Measurements from ENCODE around the gene PNKP. TPM values are rescaled to one million over a fixed set of nuclear protein-coding genes. Genes with fewer than 3 reads are reported as not detected.

The PNKP gene
- total and polyA plus RNA-seq, 7 donors: 16.7 to 31.9 (median 21.7) TPM

DNA sequence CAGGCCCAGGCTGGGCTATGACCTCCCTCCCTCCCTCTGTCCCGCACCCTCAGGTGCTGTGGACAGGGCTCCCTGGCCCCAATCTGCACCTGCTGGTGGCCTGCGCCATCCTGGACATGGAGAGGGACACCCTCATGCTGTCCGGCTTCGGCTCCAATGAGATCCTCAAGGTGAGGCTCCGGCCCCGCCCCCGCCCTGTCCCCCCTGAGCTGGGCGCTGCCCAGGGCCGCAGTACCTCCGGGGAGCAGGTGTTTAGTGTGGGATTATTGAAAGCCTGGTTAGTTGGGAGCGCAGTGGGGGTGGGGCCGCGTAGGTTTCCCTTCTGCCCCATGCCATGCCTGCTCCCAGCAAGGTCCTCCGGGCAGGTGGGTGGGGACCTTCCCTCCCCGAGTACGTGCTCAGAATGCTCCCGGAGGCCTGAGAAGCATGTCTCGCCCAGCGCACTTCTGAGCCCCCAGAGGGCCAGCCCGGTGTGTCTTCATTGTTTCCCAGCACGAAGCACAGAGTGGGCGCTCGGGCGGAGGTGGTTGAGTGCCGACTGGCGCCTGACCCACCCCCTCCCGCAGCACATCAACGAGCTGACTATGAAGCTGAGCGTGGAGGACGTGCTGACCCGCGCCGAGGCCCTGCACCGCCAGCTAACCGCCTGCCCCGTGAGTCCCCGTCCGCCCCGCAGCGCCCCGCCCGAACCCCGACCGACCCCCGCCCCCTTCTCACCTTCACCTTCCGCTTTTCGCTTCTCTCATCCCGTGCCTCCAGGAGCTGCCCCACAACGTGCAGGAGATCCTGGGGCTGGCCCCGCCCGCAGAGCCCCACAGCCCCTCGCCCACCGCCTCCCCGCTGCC, 20.5 kb upstream of the PNKP start:
- ATAC-seq (no peak), DNase-seq (no peak)
- Histone ChIP-seq H3K4me1 (peaks cover 9% of the 10 kb centered on the region), H3K27me3 (ENCODE audit: insufficient read depth in 3 of 3, low read length in 2 of 3) (no peaks in the 10 kb centered on the region), H3K9me3 (no peaks in the 10 kb centered on the region), H3K4me3 (no peak overlapping the region), H3K27ac (no peak overlapping the region), H3K36me3 (ENCODE audit: insufficient read depth in 1 of 2, low read depth in 1 of 2) (peaks cover 11 to 62% of the 10 kb centered on the region in 2 donors)
- WGBS, 3 donors: 72 to 86% (median 78%) methylated on average over 51 to 54 of the region's 54 CpGs
- TF ChIP-seq, protein P1, sequence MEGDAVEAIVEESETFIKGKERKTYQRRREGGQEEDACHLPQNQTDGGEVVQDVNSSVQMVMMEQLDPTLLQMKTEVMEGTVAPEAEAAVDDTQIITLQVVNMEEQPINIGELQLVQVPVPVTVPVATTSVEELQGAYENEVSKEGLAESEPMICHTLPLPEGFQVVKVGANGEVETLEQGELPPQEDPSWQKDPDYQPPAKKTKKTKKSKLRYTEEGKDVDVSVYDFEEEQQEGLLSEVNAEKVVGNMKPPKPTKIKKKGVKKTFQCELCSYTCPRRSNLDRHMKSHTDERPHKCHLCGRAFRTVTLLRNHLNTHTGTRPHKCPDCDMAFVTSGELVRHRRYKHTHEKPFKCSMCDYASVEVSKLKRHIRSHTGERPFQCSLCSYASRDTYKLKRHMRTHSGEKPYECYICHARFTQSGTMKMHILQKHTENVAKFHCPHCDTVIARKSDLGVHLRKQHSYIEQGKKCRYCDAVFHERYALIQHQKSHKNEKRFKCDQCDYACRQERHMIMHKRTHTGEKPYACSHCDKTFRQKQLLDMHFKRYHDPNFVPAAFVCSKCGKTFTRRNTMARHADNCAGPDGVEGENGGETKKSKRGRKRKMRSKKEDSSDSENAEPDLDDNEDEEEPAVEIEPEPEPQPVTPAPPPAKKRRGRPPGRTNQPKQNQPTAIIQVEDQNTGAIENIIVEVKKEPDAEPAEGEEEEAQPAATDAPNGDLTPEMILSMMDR (IDR thresholded peaks at IDR 0.05): no peak
- intact Hi-C loops (cut with DNase I): no loop called here

- peak overlapping the region; percentile 11 for H3K4me3 ChIP-seq
- DNase-seq (no peak), ATAC-seq (no peak)
- peaks cover 14 to 70% of the 10 kb centered on the region in 2 donors for H3K36me3 ChIP-seq (ENCODE audit: insufficient read depth in 1 of 2, low read depth in 1 of 2)
- H3K9me3 ChIP-seq: no peaks in the 10 kb centered on the region
- WGBS, 3 donors: 60 to 67% (median 64%) methylated on average over 23 of the region's 23 CpGs
- H3K27ac ChIP-seq: no peak overlapping the region
- TF ChIP-seq, protein P1 (IDR thresholded peaks at IDR 0.05): no peak
- no peaks in the 10 kb centered on the region for H3K27me3 ChIP-seq (ENCODE audit: insufficient read depth in 3 of 3, low read length in 2 of 3)
- H3K4me1 ChIP-seq: peaks cover 9% of the 10 kb centered on the region
- intact Hi-C loops (cut with DNase I): no loop called here
Observed at GRCh38 chr19:49887037-49887664, 19.8 kb upstream of the PNKP start.

GRCh38 chr19:49884760-49885159, 17.4 kb upstream of the PNKP start:
- 92 to 97% (median 97%) methylated on average over 3 of the region's 3 CpGs for WGBS, 3 donors
- DNase-seq: no peak
- H3K36me3 ChIP-seq (ENCODE audit: insufficient read depth in 1 of 2, low read depth in 1 of 2): peaks cover 14 to 93% of the 10 kb centered on the region in 2 donors
- peaks cover 1% of the 10 kb centered on the region for H3K4me1 ChIP-seq
- H3K4me3 ChIP-seq: no peak overlapping the region
- TF ChIP-seq, protein P1 (IDR thresholded peaks at IDR 0.05): no peak
- ATAC-seq: no peak
- no peaks in the 10 kb centered on the region for H3K27me3 ChIP-seq (ENCODE audit: insufficient read depth in 3 of 3, low read length in 2 of 3)
- no peak overlapping the region for H3K27ac ChIP-seq
- H3K9me3 ChIP-seq: no peaks in the 10 kb centered on the region
- intact Hi-C loops (cut with DNase I): no loop called here

DNA sequence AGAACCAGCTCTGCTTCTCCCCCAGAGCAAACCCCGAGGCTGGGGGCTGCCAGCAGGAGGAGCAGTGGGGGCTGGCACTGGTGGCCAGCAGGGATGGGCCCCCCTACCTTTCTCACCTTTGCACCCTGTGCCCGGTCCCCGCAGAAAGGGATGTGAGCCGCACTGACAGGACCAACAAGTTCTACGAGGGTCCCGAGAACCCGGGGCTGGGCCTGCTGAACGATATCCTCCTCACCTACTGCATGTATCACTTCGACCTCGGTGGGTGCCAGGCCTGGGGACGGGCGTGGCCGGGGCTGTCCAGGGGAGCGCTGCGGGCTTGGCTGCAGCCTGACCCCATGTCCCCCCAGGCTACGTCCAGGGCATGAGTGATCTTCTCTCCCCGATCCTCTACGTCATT, 16.7 kb upstream of the PNKP start:
- Histone ChIP-seq H3K4me1 (peaks cover 4% of the 10 kb centered on the region), H3K27me3 (ENCODE audit: insufficient read depth in 3 of 3, low read length in 2 of 3) (no peaks in the 10 kb centered on the region)
- TF ChIP-seq, protein P1 (IDR thresholded peaks at IDR 0.05): no peak

More for the DNA sequence above, 16.7 kb upstream of the PNKP start:
- intact Hi-C loops (cut with DNase I): no loop called here
- H3K27ac ChIP-seq: no peak overlapping the region
- DNase-seq (peak in 1 of 2 donors; percentile 54), ATAC-seq (no peak)
- H3K36me3 ChIP-seq (ENCODE audit: insufficient read depth in 1 of 2, low read depth in 1 of 2): peaks cover 14 to 96% of the 10 kb centered on the region in 2 donors
- no peaks in the 10 kb centered on the region for H3K9me3 ChIP-seq
- 92 to 97% (median 93%) methylated on average over 12 to 18 of the region's 18 CpGs for WGBS, 3 donors
- H3K4me3 ChIP-seq: no peak overlapping the region

Data from psoas muscle (tissue), 8 donors.